HepG2 (cell line): Measurements from ENCODE around the gene HS3ST4. TPM values are rescaled to one million over a fixed set of nuclear protein-coding genes. Genes with fewer than 3 reads are reported as not detected.
A peak's percentile ranks its signal among the peaks of the same experiment; 100 is the strongest.

Source experiments
- ATAC-seq: fragments of 200-7000 bp; cut with Tn5 transposase; 3 replicates; pipeline ENCODE4 v1.9.1; 2020; ENCODE audit warnings: mild to moderate bottlenecking, moderate library complexity
- BruUV-seq: library from RNA; stranded (reverse); fragments of 400-500 nt; replicated peaks from 2 replicates; lab custom pipeline; 2021; lab: Mats Ljungman, UMichigan
- CTCF ChIA-PET: fragments of 300-600 bp; formaldehyde crosslinking; extraction: SDS; loops from one replicate; lab custom pipeline; 2021; ENCODE audit warnings: low total read pairs, inconsistent platforms, low intra/inter-chr PET ratio; lab: Yijun Ruan, JAX
- POLR2A ChIA-PET: fragments of 350-600 bp; sonication (Branson Sonifier 250); formaldehyde crosslinking; loops from one replicate; lab custom pipeline; 2020; ENCODE audit warnings: antibody characterized with exemption, inconsistent platforms; lab: Yijun Ruan, JAX
- DNase-seq: peaks from one replicate; pipeline ENCODE4 v3.0.0-alpha.2; 2015; ENCODE audit warnings: low spot score
- FAIRE-seq: peaks from 3 replicates; lab custom pipeline; 2011; peaks lifted over from hg19 to GRCh38; lab: Jason Lieb, UNC
- H2AFZ ChIP-seq: one replicate; pipeline ENCODE4 v1.6.1; 2011; ENCODE audit warnings: low read length, inconsistent platforms
- H3K27ac ChIP-seq: fragments of 300-600 bp; 3 replicates; pipeline ENCODE4 v1.8.0; 2011; ENCODE audit warnings: mixed run types, mild to moderate bottlenecking, mixed read lengths, low read length, inconsistent platforms; ENCODE audit not compliant: insufficient read depth; ENCODE audit errors: extremely low read length
- H3K27me3 ChIP-seq, 2 experiments: fragments of 200-600 bp in 1 of 2; 2 replicates in 1 of 2; 3 replicates in 1 of 2; pipeline versions ENCODE4 v1.6.0 to v1.8.0; 2011; ENCODE audit warnings: low read length in 2 of 2, mild to moderate bottlenecking in 2 of 2, moderate library complexity in 2 of 2, inconsistent platforms in 1 of 2; ENCODE audit not compliant: insufficient read depth in 2 of 2, control insufficient read depth in 1 of 2
- H3K36me3 ChIP-seq, 2 experiments: fragments of 200-600 bp in 1 of 2; replicated peaks in 1 of 2; 2 replicates in 1 of 2; 3 replicates in 1 of 2; pipeline versions ENCODE4 v1.5.1 to v1.8.0; 2011; ENCODE audit warnings: low read length in 2 of 2, inconsistent platforms in 1 of 2; ENCODE audit not compliant: insufficient read depth in 2 of 2, control insufficient read depth in 1 of 2
- H3K4me1 ChIP-seq: 2 replicates; pipeline ENCODE4 v1.5.1; 2012; ENCODE audit warnings: low read length, inconsistent platforms; ENCODE audit not compliant: insufficient read depth
- H3K4me2 ChIP-seq: 2 replicates; pipeline ENCODE4 v1.6.0; 2011; ENCODE audit warnings: low read depth, low read length, inconsistent platforms
- H3K4me3 ChIP-seq, 3 experiments: fragments of 200-600 bp in 1 of 3; sonication (generic), shearing (Covaris generic) in 1 of 3; replicated peaks in 1 of 3; 2 replicates each; pipeline ENCODE4 v1.5.1; 2011 to 2016; ENCODE audit warnings: low read length in 3 of 3, inconsistent platforms in 2 of 3, low read depth in 2 of 3, mild to moderate bottlenecking in 2 of 3, control low read depth in 1 of 3, mixed read lengths in 1 of 3; ENCODE audit not compliant: insufficient read depth in 1 of 3
- H3K79me2 ChIP-seq: one replicate; pipeline ENCODE4 v1.6.1; 2011; ENCODE audit warnings: low read length, inconsistent platforms; ENCODE audit not compliant: insufficient read depth
- H3K9ac ChIP-seq: 2 replicates; pipeline ENCODE4 v1.6.0; 2011; ENCODE audit warnings: mild to moderate bottlenecking, low read depth, low read length, inconsistent platforms; ENCODE audit not compliant: insufficient read depth
- H3K9me3 ChIP-seq: 2 replicates; pipeline ENCODE4 v1.5.1; 2012; ENCODE audit warnings: mild to moderate bottlenecking, low read length
- H4K20me1 ChIP-seq: 2 replicates; pipeline ENCODE4 v1.6.0; 2011; ENCODE audit warnings: inconsistent platforms, mild to moderate bottlenecking, low read length, moderate library complexity; ENCODE audit not compliant: insufficient read depth
- ATF7 ChIP-seq, 2 experiments: fragments of 450-650 bp in 1 of 2; sonication (generic) in 1 of 2; formaldehyde crosslinking in 1 of 2; IDR thresholded peaks; 2 replicates each; pipeline versions ENCODE4 v1.4.0 to v1.6.1; 2016 to 2020; ENCODE audit warnings: antibody characterized with exemption in 1 of 2, mild to moderate bottlenecking in 1 of 2, missing genetic modification reagents in 1 of 2
- CCDC6 ChIP-seq: sonication (generic); formaldehyde crosslinking; IDR thresholded peaks from 2 replicates; pipeline ENCODE4 v1.8.1; 2022; ENCODE audit warnings: mild to moderate bottlenecking, missing genetic modification reagents, moderate library complexity
- CREB1 ChIP-seq, 2 experiments: fragments of 450-650 bp in 1 of 2; IDR thresholded peaks; 2 replicates each; pipeline ENCODE4 v1.6.1; 2016 to 2017; ENCODE audit warnings: control low read depth in 1 of 2, mild to moderate bottlenecking in 1 of 2, missing compliant biosample characterization in 1 of 2, missing genetic modification characterization in 1 of 2
- GTF3A ChIP-seq: sonication (generic); formaldehyde crosslinking; conservative IDR thresholded peaks from 2 replicates; pipeline ENCODE4 v1.4.0; 2020; ENCODE audit warnings: mild to moderate bottlenecking, missing genetic modification reagents
- IKZF4 ChIP-seq: sonication (generic); formaldehyde crosslinking; IDR thresholded peaks from 2 replicates; pipeline ENCODE4 v1.5.1; 2020; ENCODE audit warnings: borderline replicate concordance, mild to moderate bottlenecking, low read depth, missing genetic modification reagents; ENCODE audit errors: not compliant biosample characterization
- PLRG1 ChIP-seq: fragments of 450-650 bp; conservative IDR thresholded peaks from 2 replicates; pipeline ENCODE4 v1.6.1; 2016
- POGK ChIP-seq: sonication (generic); formaldehyde crosslinking; conservative IDR thresholded peaks from 2 replicates; pipeline ENCODE4 v1.8.0; 2022; ENCODE audit warnings: mild to moderate bottlenecking, moderate library complexity, missing genetic modification reagents
- ZNF160 ChIP-seq: sonication (generic); formaldehyde crosslinking; IDR thresholded peaks from 2 replicates; pipeline ENCODE4 v1.8.0; 2022; ENCODE audit warnings: mild to moderate bottlenecking, inconsistent platforms, missing genetic modification reagents
- ZNF570 ChIP-seq: sonication (generic); formaldehyde crosslinking; IDR thresholded peaks from 2 replicates; pipeline ENCODE4 v1.4.0; 2020; ENCODE audit warnings: mild to moderate bottlenecking, missing genetic modification reagents, borderline replicate concordance
- ZXDC ChIP-seq: sonication (generic); formaldehyde crosslinking; IDR thresholded peaks from 2 replicates; pipeline ENCODE4 v1.5.0; 2020; ENCODE audit warnings: mild to moderate bottlenecking, missing genetic modification reagents
- WGBS: methylation state at CpG from one replicate; pipeline ENCODE4 v1.1.6; 2017; ENCODE audit warnings: low lambda C conversion rate; 5-methylcytosine and 5-hydroxymethylcytosine counted together
- in situ Hi-C: cut with HindIII; loops from 2 replicates; pipeline ENCODE4 v1.10.0; 2017; ENCODE audit warnings: low pct_unique_long_range_greater_than_20kb; ENCODE audit not compliant: extremely low pct_ligation_motif_present
- intact Hi-C: fragments of 100-400 bp; cut with micrococcal nuclease; formaldehyde crosslinking; loops from one replicate; pipeline ENCODE4 v1.10.0; 2022; ENCODE audit not compliant: unreplicated experiment
- polyA plus RNA-seq, 8 experiments: library from polyadenylated mRNA; depleted of rRNA in 3 of 8; stranded (reverse) in 7 of 8; unstranded in 1 of 8; fragments of >200 nt; fragmentation: Illumina TruSeq in 4 of 8; extraction: Trizol in 4 of 8; gene quantifications; 2 replicates each; pipeline versions ENCODE4 v1.2.1 to v1.2.3, GENCODE V29; 2011 to 2016; ENCODE audit warnings: low read depth in 4 of 8, missing spikeins in 1 of 8, mixed read lengths in 1 of 8; ENCODE audit not compliant: insufficient read depth in 1 of 8
- total RNA-seq, 5 experiments: library from RNA; depleted of rRNA; stranded (reverse); fragments of >200 nt; fragmentation: Illumina TruSeq; extraction: Trizol; gene quantifications; 2 replicates each; pipeline ENCODE4 v1.2.3, GENCODE V29; 2016; ENCODE audit warnings: low read depth in 1 of 5

HS3ST4 gene
- total and polyA plus RNA-seq, 2 of the 13 experiments (the other 11 are each of a cell fraction or from before 2014, with no cell fraction given): not detected

DNA sequence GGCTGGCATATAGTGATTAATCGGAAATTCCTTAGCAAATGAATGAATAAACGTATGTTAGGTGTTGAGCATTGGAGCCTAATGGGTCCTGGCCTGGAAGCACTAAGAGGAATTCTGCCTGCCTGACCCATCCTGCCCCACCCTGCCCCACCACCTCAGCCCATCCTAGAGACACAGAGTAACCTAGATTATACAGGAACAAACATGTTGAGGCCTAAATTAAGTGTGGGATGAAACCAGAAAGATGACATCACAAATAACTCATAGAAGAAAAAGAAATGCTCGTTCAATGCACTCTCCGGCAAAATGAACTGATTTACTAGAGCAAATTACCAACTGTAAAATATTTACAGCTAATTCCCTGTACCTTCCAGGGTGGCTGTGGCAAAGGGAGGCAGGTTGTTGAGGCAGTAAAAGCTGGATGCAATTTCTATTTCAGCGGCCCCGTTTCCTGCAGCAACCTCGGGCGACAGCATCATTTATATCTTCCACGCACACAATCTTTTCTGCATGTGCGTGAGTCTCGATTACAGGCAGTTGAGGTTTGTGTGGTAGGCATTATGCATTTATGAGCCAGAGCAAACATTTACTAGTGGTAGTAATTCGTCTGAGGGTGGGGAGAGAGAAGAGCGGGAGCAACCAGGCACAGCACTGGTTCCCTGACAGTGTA lies 417.2 kb downstream of the HS3ST4 start:
- no TSS peak for BruUV-seq
- FAIRE-seq (no peak), DNase-seq (no peak), ATAC-seq (no peak)
- WGBS: 37% methylated on average over 13 of the region's 13 CpGs
- TF ChIP-seq ATF7 (IDR thresholded peaks at IDR 0.05): peak; percentile 68
- TF ChIP-seq ATF7 (CRISPR knock-in tag; IDR thresholded peaks at IDR 0.05): no peak
- 0 out of 2 replicates have a peak, but pooled peaks have one; percentile 22 for TF ChIP-seq CREB1 (IDR thresholded peaks at IDR 0.05)
- TF ChIP-seq CREB1 (CRISPR knock-in tag; IDR thresholded peaks at IDR 0.05): no peak
- TF ChIP-seq POGK (CRISPR knock-in tag): no peak
- TF ChIP-seq ZNF160 (CRISPR knock-in tag): no peak
- intact Hi-C loops (no loop called here), in situ Hi-C loops (no loop called here)
- Histone ChIP-seq H4K20me1 (no peaks in the 10 kb centered on the region), H3K4me1 (no peaks in the 10 kb centered on the region), H3K4me3 (no peak overlapping the region), H3K4me2 (no peak overlapping the region), H3K9ac (no peak overlapping the region), H2AFZ (no peak overlapping the region), H3K79me2 (no peaks in the 10 kb centered on the region), H3K36me3 (no peaks in the 10 kb centered on the region), H3K9me3 (0 out of 2 replicates have a peak, but pooled peaks cover 5% of the 10 kb centered on the region), H3K27ac (no peak overlapping the region), H3K27me3 (no peaks in the 10 kb centered on the region)
- ChIA-PET CTCF (no interaction called here), POLR2A (no interaction called here)

GRCh38 chr16:26111900-26112299 lies 420.1 kb downstream of the HS3ST4 start:
- H3K4me1 ChIP-seq: no peaks in the 10 kb centered on the region
- no peak overlapping the region for H3K4me2 ChIP-seq
- intact Hi-C loops: no loop called here
- in situ Hi-C loops: no loop called here
- no peak overlapping the region for H2AFZ ChIP-seq
- no peaks in the 10 kb centered on the region for H3K9me3 ChIP-seq
- H3K4me3 ChIP-seq: no peak overlapping the region
- 3% methylated on average over 5 of the region's 5 CpGs for WGBS
- H4K20me1 ChIP-seq: no peaks in the 10 kb centered on the region
- POLR2A ChIA-PET: no interaction called here
- H3K79me2 ChIP-seq: no peaks in the 10 kb centered on the region
- H3K27ac ChIP-seq: no peak overlapping the region
- DNase-seq: no peak
- no TSS peak for BruUV-seq
- TF ChIP-seq ZNF570 (no peak), GTF3A (CRISPR knock-in tag) (no peak), ZXDC (CRISPR knock-in tag) (no peak), CCDC6 (CRISPR knock-in tag) (no peak), IKZF4 (no peak), PLRG1 (no peak)
- TF ChIP-seq, all 625 proteins: peak for 0
- no peaks in the 10 kb centered on the region for H3K36me3 ChIP-seq
- no peak for ATAC-seq
- no peak for FAIRE-seq
- CTCF ChIA-PET: no interaction called here
- no peak overlapping the region for H3K9ac ChIP-seq
- H3K27me3 ChIP-seq: no peaks in the 10 kb centered on the region
